Uterus (tissue), 2 donors: ENCODE results near the gene FSIP1.

Experiments used
- CTCF ChIP-seq, 4 experiments: fragments of 200-600 bp in 2 of 4; fragments of 450-650 bp in 2 of 4; sonication (generic) in 2 of 4; IDR thresholded peaks; one replicate each; pipeline ENCODE4 v1.5.1; 2016 to 2019; ENCODE audit warnings: antibody characterized with exemption in 4 of 4, mild to moderate bottlenecking in 2 of 4, moderate library complexity in 1 of 4
- POLR2A ChIP-seq, 2 donors: fragments of 450-650 bp; IDR thresholded peaks; one replicate each; pipeline ENCODE4 v1.6.1; 2016; ENCODE audit warnings: antibody characterized with exemption in 2 of 2, mild to moderate bottlenecking in 1 of 2, moderate library complexity in 1 of 2

- TF ChIP-seq POLR2A (IDR thresholded peaks at IDR 0.05), result no peak
- TF ChIP-seq CTCF (IDR thresholded peaks at IDR 0.05), result no peak
Measured at GRCh38 chr15:39665629-39666250, 116.9 kb downstream of the FSIP1 start.
